Hematopoietic multipotent progenitor cell treated with erythropoietin and hydrocortisone succinate and interleukin-3 and kit ligand, for 17 days (in vitro differentiated cells): ENCODE results near the gene ATP5F1D.

Experiments used
- DNase-seq: peaks from one replicate; pipeline ENCODE4 v3.0.0-alpha.2; 2015; ENCODE audit warnings: low spot score

ATP5F1D gene

DNA sequence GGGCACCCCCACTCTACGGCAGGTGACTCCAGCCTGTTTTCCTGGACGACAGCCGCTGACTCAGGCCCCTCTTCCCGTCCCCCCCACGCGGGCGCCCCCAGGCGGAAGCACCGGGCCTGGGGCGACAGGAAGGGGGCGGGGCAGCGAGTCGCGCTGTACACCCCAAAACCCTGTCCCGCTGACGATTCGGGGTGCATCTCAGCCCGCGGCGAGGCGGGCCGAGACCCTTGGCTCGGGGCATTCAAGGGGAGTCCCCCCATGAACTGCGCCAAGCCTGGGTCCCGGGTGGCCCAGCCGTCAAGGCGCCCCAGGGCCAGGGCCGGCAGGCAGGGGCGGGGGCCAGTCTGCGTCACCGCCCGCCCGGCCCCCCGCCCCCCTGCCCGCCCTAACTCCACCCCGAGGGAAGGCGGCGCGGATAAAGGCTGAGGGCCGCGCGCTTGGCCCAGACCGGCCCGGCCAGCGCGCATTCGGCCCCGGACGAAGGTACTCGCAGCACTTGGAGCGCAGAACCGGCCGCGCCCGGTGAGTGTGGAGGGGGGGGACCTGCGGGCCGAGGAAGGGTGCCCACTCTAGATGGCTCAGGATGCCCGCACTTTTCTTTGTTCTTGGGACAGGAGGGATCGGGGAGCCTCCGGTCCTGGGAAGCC is 6.7 kb downstream of the ATP5F1D start, which contains the start of gene MIDN:
Gene MIDN, plus strand, starts transcription at position 445 of the 647 bp plus-strand sequence. CDS start 1,714 bp downstream, outside the sequence.
- peak; percentile 75 for DNase-seq

- DNase-seq: peak; percentile 90
Observed at GRCh38 chr19:1248786-1249297, 7.3 kb downstream of the ATP5F1D start.

GRCh38 chr19:1249298-1249989 is 7.9 kb downstream of the ATP5F1D start:
- peak; percentile 93 for DNase-seq

DNA sequence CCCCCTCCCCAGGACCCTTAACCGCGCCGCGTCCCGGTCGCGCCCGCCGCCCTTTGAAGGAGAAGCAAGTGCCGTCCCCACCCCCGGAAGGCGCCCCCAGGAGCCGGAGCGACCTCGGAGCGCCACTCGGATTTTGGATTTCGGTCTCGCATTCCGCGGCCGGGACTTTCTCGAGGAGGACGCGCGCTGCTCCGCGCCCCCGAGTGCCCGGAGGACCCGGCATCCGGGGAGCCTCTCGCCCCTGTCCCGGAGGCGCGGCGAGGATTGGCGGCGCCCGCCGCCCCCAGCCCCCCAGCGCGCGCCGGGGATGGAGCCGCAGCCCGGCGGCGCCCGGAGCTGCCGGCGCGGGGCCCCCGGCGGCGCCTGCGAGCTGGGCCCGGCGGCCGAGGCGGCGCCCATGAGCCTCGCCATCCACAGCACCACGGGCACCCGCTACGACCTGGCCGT is 8.5 kb downstream of the ATP5F1D start:
- DNase-seq: no peak

- DNase-seq: peak; percentile 51
Observed at GRCh38 chr19:1250437-1251260, 9.1 kb downstream of the ATP5F1D start.

DNA sequence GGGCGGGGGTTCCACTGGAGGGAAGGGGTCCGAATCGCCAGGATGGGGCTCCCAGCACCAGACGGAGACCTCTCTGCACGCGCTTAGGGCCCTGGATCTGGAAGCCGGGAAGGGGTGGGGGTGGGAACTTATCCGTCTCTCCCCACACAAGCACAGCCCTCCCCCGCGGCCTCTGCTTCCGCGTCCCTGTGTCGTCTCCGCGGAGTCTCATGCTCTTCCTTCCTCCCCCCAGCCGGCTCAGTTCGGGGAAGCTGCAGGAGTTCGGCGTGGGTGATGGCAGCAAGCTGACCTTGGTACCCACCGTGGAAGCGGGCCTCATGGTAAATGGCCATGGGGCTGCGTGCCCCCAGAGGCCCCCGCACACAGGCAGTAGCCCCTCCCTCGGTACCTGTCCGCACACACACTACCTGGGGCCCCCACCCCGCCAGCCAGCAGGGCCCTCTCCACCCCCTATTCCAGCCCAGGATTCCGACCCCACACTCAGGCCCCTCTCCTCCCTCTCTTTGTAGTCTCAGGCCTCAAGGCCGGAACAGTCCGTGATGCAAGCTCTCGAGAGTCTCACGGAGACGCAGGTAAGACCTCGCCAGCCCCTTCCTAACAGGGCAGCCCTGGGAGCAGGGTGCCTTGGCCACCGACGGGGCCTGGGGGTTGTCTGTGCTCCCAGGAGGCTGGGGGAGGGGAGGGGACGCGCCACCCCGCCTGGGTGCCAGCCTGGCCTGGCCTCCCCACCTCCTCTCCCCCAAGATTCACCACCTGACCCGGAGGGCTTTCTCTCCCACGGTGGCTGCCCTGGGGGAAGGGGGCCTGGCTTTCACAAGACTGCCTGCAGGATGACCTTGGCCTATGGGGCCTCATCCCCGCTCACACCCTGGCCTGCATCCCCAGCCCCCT is 10.0 kb downstream of the ATP5F1D start:
- peak; percentile 57 for DNase-seq

GRCh38 chr19:1252221-1252820 is 10.8 kb downstream of the ATP5F1D start:
- peak; percentile 69 for DNase-seq

DNA sequence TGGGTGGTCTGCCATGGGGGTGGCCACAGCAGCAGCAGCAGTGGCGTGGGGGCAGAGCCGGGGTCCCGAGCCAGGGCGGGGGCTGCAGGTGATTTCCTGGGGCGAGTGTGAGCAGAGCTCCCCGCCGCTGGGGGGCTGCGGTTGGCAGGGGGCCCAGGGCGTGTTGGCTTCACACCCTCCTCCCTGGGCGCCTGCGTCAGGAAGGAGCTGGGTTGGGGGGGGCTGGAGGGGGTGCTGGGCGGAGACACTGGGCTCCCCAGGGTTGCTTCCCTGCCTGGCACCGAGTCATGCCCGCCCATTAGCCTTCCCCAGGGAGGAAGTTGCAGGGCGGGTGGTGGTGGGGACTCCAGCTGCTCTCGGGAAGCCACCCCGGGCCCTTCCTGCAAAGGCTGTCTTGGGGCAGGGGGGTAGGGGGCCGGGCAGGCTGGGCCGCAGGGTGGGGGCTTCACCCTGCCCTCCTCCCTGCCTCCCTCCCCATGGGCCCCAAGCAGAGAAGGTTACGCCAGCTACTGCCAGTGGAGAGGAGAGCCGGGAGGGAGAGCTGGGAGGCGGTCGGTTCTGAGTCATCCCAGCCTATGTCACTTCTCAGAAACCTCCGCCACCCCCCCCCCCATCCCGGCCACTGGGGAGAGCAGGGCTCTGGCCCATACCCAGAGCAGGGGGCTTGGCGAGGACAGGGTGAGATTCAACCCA is 11.4 kb downstream of the ATP5F1D start:
- DNase-seq: peak; percentile 81

DNA sequence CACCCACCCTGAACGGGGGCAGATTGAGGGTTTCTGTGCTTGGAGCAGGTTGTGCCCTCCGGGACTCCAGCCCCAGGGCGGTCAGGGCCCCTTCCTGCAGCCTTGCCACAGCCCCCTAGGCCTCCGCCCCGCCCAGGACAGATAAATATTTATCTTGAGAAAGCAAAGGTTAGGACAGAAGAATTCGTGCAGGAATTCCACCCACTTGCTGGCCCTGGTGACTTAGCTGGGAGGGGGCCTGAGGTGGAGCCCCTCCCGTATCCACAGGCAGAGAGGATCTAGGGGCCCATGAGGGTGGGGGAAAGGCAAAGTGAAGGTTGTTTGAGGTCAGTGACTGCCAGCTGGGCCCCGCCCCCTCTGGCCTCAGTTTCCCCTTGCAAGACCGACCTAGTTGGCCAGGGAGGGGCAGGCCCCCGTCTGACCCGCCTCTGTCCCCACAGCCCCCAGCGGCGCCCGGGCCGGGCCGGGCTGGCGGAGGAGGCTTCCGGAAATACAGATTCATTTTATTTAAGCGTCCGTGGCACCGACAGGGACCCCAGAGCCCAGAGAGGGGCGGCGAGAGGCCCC is 12.0 kb downstream of the ATP5F1D start:
- DNase-seq: no peak

DNA sequence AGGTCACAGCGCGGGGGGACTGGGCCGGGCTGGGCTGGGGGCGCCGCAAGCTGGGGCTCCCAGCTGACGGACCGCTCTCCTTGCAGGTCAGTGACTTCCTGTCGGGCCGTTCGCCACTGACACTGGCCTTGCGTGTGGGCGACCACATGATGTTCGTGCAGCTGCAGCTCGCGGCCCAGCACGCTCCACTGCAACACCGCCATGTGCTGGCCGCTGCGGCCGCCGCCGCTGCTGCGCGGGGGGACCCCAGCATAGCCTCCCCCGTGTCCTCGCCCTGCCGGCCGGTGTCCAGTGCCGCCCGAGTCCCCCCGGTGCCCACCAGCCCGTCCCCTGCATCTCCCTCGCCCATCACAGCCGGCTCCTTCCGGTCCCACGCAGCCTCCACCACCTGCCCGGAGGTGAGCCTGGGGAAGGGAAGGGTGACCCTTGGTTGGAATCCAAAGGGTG is 12.6 kb downstream of the ATP5F1D start:
- DNase-seq: no peak

GRCh38 chr19:1254530-1255185 is 13.1 kb downstream of the ATP5F1D start:
- no peak for DNase-seq

GRCh38 chr19:1255186-1256161 is 13.9 kb downstream of the ATP5F1D start:
- DNase-seq: no peak

GRCh38 chr19:1256646-1257474 is 15.3 kb downstream of the ATP5F1D start:
- no peak for DNase-seq

DNA sequence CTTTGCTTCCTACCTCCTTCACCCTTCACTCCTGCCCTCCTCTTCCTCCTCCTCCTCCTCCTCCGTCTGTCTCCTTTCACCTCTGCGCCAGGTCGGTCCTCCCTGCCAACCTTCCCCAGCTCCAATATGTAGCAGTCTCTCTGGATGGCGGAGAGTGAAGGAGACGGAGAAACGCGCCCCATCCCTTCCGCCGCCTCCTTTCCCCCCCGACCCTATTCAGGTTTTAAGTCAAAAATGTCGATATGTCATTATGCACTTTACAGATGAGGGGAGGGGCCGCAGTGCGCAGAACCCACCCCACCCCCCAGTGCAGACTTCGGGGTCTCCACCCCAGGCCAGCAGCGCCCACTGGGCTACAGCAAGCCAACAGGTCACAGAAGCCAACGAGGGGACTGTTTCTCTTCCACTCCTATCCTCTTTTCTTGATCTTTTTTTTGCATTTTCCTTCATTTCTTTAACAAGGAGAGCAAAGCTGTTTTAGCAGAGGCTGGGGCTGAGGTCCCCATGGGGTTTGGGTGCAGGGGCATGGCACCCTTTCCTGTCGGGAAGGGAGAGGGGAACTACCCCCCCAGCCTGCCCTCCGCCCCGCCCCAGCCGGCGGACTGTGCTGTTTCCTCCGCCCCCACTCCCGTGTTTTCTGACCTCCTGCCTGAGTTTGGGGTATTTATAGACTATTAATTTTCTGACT is 16.1 kb downstream of the ATP5F1D start:
- no peak for DNase-seq

GRCh38 chr19:1258163-1258492 is 16.6 kb downstream of the ATP5F1D start:
- DNase-seq: no peak

GRCh38 chr19:1258707-1259205 is 17.2 kb downstream of the ATP5F1D start:
- DNase-seq: no peak
